K562 (cell line): ENCODE data around the gene PPP1R9A. TPM values are rescaled to one million over a fixed set of nuclear protein-coding genes. Genes with fewer than 3 reads are reported as not detected.

Source experiments
- ATAC-seq: fragments of 200-7000 bp; cut with Tn5 transposase; 3 replicates; pipeline ENCODE4 v1.9.1; 2020; ENCODE audit warnings: moderate library complexity
- BruUV-seq: library from RNA; stranded (reverse); fragments of 400-500 nt; replicated peaks from 2 replicates; lab custom pipeline; 2021; lab: Mats Ljungman, UMichigan
- CTCF ChIA-PET: fragments of 300-600 bp; formaldehyde crosslinking; extraction: SDS; loops from one replicate; lab custom pipeline; 2021; ENCODE audit warnings: low intra/inter-chr PET ratio; lab: Yijun Ruan, JAX
- POLR2A ChIA-PET: fragments of 300-600, 350-650 bp; sonication (Branson Sonifier 250); formaldehyde crosslinking; extraction: SDS; loops from one replicate; lab custom pipeline; 2021; ENCODE audit warnings: antibody characterized with exemption, inconsistent platforms; lab: Yijun Ruan, JAX
- DNase-seq, 4 experiments: peaks; one replicate each; pipeline versions ENCODE4 v3.0.0 to v3.0.0-alpha.2; 2011 to 2018; ENCODE audit warnings: low spot score in 3 of 4, mixed read lengths in 3 of 4; ENCODE audit errors: extremely low read depth in 1 of 4
- FAIRE-seq: peaks from 2 replicates; lab custom pipeline; 2011; peaks lifted over from hg19 to GRCh38; lab: Jason Lieb, UNC
- H2AFZ ChIP-seq: 2 replicates; pipeline ENCODE4 v1.6.0; 2011; ENCODE audit warnings: low read depth, low read length, control low read depth, inconsistent platforms
- H3K27ac ChIP-seq: fragments of 200-600 bp; 3 replicates; pipeline ENCODE4 v1.8.0; 2011; ENCODE audit warnings: low read depth, mild to moderate bottlenecking, control low read depth, inconsistent platforms, low read length, moderate library complexity, mixed read lengths; ENCODE audit errors: extremely low read depth
- H3K27me3 ChIP-seq, 2 experiments: fragments of 300-600 bp in 1 of 2; 2 replicates in 1 of 2; 3 replicates in 1 of 2; pipeline versions ENCODE4 v1.6.0 to v1.8.0; 2011; ENCODE audit warnings: inconsistent platforms in 2 of 2, low read length in 2 of 2, mild to moderate bottlenecking in 1 of 2, mixed read lengths in 1 of 2, moderate library complexity in 1 of 2; ENCODE audit not compliant: control insufficient read depth in 2 of 2, insufficient read depth in 2 of 2
- H3K36me3 ChIP-seq: fragments of 300-600 bp; 3 replicates; pipeline ENCODE4 v1.8.0; 2011; ENCODE audit warnings: mild to moderate bottlenecking, low read length, inconsistent platforms; ENCODE audit not compliant: control insufficient read depth, insufficient read depth
- H3K4me1 ChIP-seq, 2 experiments: fragments of 200-600 bp in 1 of 2; replicated peaks in 1 of 2; 2 replicates in 1 of 2; 3 replicates in 1 of 2; pipeline versions ENCODE4 v1.5.1 to v1.8.0; 2011; ENCODE audit warnings: inconsistent platforms in 2 of 2, low read length in 2 of 2, mild to moderate bottlenecking in 1 of 2, mixed read lengths in 1 of 2, moderate library complexity in 1 of 2; ENCODE audit not compliant: control insufficient read depth in 2 of 2, insufficient read depth in 2 of 2
- H3K4me2 ChIP-seq: 2 replicates; pipeline ENCODE4 v1.6.1; 2011; ENCODE audit warnings: low read length, control low read depth, inconsistent platforms, mixed read lengths; ENCODE audit not compliant: insufficient read depth
- H3K4me3 ChIP-seq: fragments of 200-600 bp; sonication (generic), shearing (Covaris generic); 2 replicates; pipeline ENCODE4 v1.5.1; 2016; ENCODE audit warnings: control low read depth, inconsistent platforms
- H3K79me2 ChIP-seq: fragments of 200-600 bp; 3 replicates; pipeline ENCODE4 v1.8.0; 2011; ENCODE audit warnings: low read length, inconsistent platforms; ENCODE audit not compliant: control insufficient read depth, insufficient read depth
- H3K9ac ChIP-seq, 2 experiments: 2 replicates each; pipeline versions ENCODE4 v1.6.0 to v1.6.1; 2011; ENCODE audit warnings: low read depth in 2 of 2, low read length in 2 of 2, control low read depth in 1 of 2, inconsistent platforms in 1 of 2, mild to moderate bottlenecking in 1 of 2, mixed read lengths in 1 of 2; ENCODE audit not compliant: insufficient read depth in 1 of 2
- H3K9me1 ChIP-seq: one replicate; pipeline ENCODE4 v1.6.0; 2011; ENCODE audit warnings: inconsistent platforms, mild to moderate bottlenecking, low read length, moderate library complexity; ENCODE audit not compliant: control insufficient read depth, insufficient read depth
- H3K9me3 ChIP-seq: replicated peaks from 2 replicates; pipeline ENCODE4 v1.5.1; 2011; ENCODE audit warnings: low read depth, low read length, inconsistent platforms; ENCODE audit not compliant: control insufficient read depth, insufficient read depth
- H4K20me1 ChIP-seq: replicated peaks from 2 replicates; pipeline ENCODE4 v1.6.1; 2011; ENCODE audit warnings: low read length, inconsistent platforms, mixed read lengths; ENCODE audit not compliant: control insufficient read depth, insufficient read depth
- ATF1 ChIP-seq, 2 experiments: fragments of 450-650 bp in 1 of 2; IDR thresholded peaks; 2 replicates each; pipeline ENCODE4 v1.6.1; 2016; ENCODE audit warnings: missing compliant biosample characterization in 1 of 2, missing genetic modification characterization in 1 of 2
- ATF4 ChIP-seq: fragments of 450-650 bp; formaldehyde crosslinking; IDR thresholded peaks from 2 replicates; pipeline ENCODE4 v1.4.0; 2022; ENCODE audit warnings: mild to moderate bottlenecking, moderate library complexity
- CREBBP ChIP-seq: IDR thresholded peaks from one replicate; pipeline ENCODE4 v1.6.1; 2012; ENCODE audit warnings: low read depth, mild to moderate bottlenecking, control low read depth, inconsistent platforms, low read length
- HDAC3 ChIP-seq: fragments of 450-650 bp; IDR thresholded peaks from 2 replicates; pipeline ENCODE4 v1.6.1; 2018; ENCODE audit warnings: borderline replicate concordance, mild to moderate bottlenecking, moderate library complexity; ENCODE audit not compliant: partially characterized antibody
- SRSF9 ChIP-seq: fragments of 200-400 bp; formaldehyde crosslinking; IDR thresholded peaks from 2 replicates; pipeline ENCODE4 v1.6.1; 2017; ENCODE audit warnings: low read depth, low read length, borderline replicate concordance
- TCF3 ChIP-seq: sonication (generic); formaldehyde crosslinking; IDR thresholded peaks from 2 replicates; pipeline ENCODE4 v1.4.0; 2020; ENCODE audit warnings: mild to moderate bottlenecking, missing genetic modification reagents
- ZBTB43 ChIP-seq: sonication (generic); formaldehyde crosslinking; IDR thresholded peaks from 2 replicates; pipeline ENCODE4 v1.8.0; 2023; ENCODE audit warnings: mild to moderate bottlenecking, missing genetic modification reagents
- ZBTB8A ChIP-seq: fragments of 450-650 bp; IDR thresholded peaks from 2 replicates; pipeline ENCODE4 v1.6.1; 2018; ENCODE audit warnings: mild to moderate bottlenecking, moderate library complexity; ENCODE audit not compliant: partially characterized antibody
- ZNF232 ChIP-seq: sonication (generic); formaldehyde crosslinking; IDR thresholded peaks from 2 replicates; pipeline ENCODE4 v1.8.0; 2022; ENCODE audit warnings: mild to moderate bottlenecking, missing genetic modification reagents
- ZNF3 ChIP-seq: fragments of 250-450 bp; sonication (Bioruptor Pico); IDR thresholded peaks from 2 replicates; pipeline ENCODE4 v1.5.0; 2021; ENCODE audit warnings: mild to moderate bottlenecking, moderate library complexity
- ZNF512 ChIP-seq: IDR thresholded peaks from 2 replicates; pipeline ENCODE4 v1.6.1; 2016; ENCODE audit warnings: missing genetic modification characterization, missing compliant biosample characterization
- ZNF75A ChIP-seq: fragments of 450-650 bp; formaldehyde crosslinking; IDR thresholded peaks from 2 replicates; pipeline ENCODE4 v1.4.0; 2020; ENCODE audit warnings: mild to moderate bottlenecking
- ZNF766 ChIP-seq: fragments of 200-800 bp; sonication (Bioruptor generic); conservative IDR thresholded peaks from 2 replicates; pipeline ENCODE4 v1.6.1; 2016; ENCODE audit warnings: missing genetic modification characterization, missing compliant biosample characterization
- WGBS: fragments of 100-300 bp; shearing (Covaris generic); methylation state at CpG from one replicate; pipeline ENCODE4 v1.1.6; 2016; ENCODE audit warnings: low coverage, mixed read lengths; ENCODE audit not compliant: insufficient coverage; ENCODE audit errors: missing lambda C conversion rate; 5-methylcytosine and 5-hydroxymethylcytosine counted together
- in situ Hi-C: fragments of 300-500 bp; cut with MboI; formaldehyde crosslinking; loops from 4 replicates; pipeline ENCODE4 v1.15.0; 2018; ENCODE audit warnings: inconsistent platforms, mixed read lengths
- intact Hi-C: fragments of 100-400 bp; cut with micrococcal nuclease; formaldehyde crosslinking; loops from 2 replicates; pipeline ENCODE4 v1.14.2; 2022
- polyA plus RNA-seq, 8 experiments: library from polyadenylated mRNA; depleted of rRNA in 4 of 8; stranded (reverse) in 5 of 8; unstranded in 3 of 8; fragments of >200 nt; fragmentation: Nextera tagmentation in 2 of 8; fragmentation: Illumina TruSeq in 1 of 8; extraction: Ambion mirVana in 2 of 8; extraction: Trizol in 1 of 8; gene quantifications; 2 replicates each; pipeline versions ENCODE4 v1.2.1 to v1.2.3, GENCODE V29; 2011 to 2014; ENCODE audit warnings: inconsistent platforms in 1 of 8, missing spikeins in 1 of 8
- total RNA-seq, 7 experiments: library from RNA; depleted of rRNA in 6 of 7; stranded (reverse); fragments of >200 nt in 6 of 7; fragmentation: Illumina TruSeq in 2 of 7; extraction: Trizol in 2 of 7; gene quantifications; 2 replicates each; pipeline versions ENCODE4 v1.2.1 to v1.2.3, GENCODE V29; 2011 to 2021; ENCODE audit warnings: low replicate concordance in 1 of 7
- TF ChIP-seq, protein P1 (sequence below): fragments of 250-450 bp; sonication (Bioruptor Pico); IDR thresholded peaks from 2 replicates; pipeline ENCODE4 v1.5.0; 2022; ENCODE audit warnings: mild to moderate bottlenecking

PPP1R9A gene
- total and polyA plus RNA-seq, 9 of the 15 experiments (the other 6 are each of a cell fraction or from before 2014, with no cell fraction given), result 0.24 TPM; not detected in 8

- TF ChIP-seq ZNF512 (tag), result no peak
- TF ChIP-seq ZBTB8A, result no peak
- no peak for TF ChIP-seq ZNF75A (CRISPR knock-in tag)
- TF ChIP-seq ATF4 (CRISPR knock-in tag), result no peak
- no peak for TF ChIP-seq SRSF9
- TF ChIP-seq CREBBP, result no peak
- TF ChIP-seq ZNF766 (CRISPR knock-in tag), result no peak
Measured at GRCh38 chr7:95261895-95262415, 354.6 kb downstream of the PPP1R9A start (continued).

- Histone ChIP-seq H3K9me1 (no peaks in the 10 kb centered on the region), H3K4me2 (no peak overlapping the region), H3K9ac (no peak overlapping the region), H3K79me2 (no peaks in the 10 kb centered on the region), H2AFZ (no peak overlapping the region), H3K27me3 (no peaks in the 10 kb centered on the region), H4K20me1 (no peaks in the 10 kb centered on the region), H3K9me3 (no peaks in the 10 kb centered on the region), H3K4me3 (no peak overlapping the region), H3K27ac (no peak overlapping the region), H3K4me1 (no peaks in the 10 kb centered on the region; a peak in 1 of 5 replicates), H3K36me3 (no peaks in the 10 kb centered on the region)
- FAIRE-seq (no peak), ATAC-seq (no peak), DNase-seq (no peak)
- CTCF ChIA-PET, result no interaction called here
- intact Hi-C loops, result loop anchor here (5.0 kb wide), 1 partner anchor 214 kb away; no protein-coding TSS in a partner anchor
- POLR2A ChIA-PET, result no interaction called here
- in situ Hi-C loops, result no loop called here
- WGBS, result 2% methylated on average over 2 of the region's 2 CpGs
- no TSS peak for BruUV-seq
- TF ChIP-seq HDAC3 (no peak), ATF1 (CRISPR knock-in tag; IDR thresholded peaks at IDR 0.05) (no peak), ATF1 (tag; IDR thresholded peaks at IDR 0.05) (no peak), TCF3 (CRISPR knock-in tag) (no peak), ZBTB43 (no peak), ZBTB8A (no peak), ZNF3 (CRISPR knock-in tag) (no peak), ZNF232 (no peak)
- TF ChIP-seq, protein P1, sequence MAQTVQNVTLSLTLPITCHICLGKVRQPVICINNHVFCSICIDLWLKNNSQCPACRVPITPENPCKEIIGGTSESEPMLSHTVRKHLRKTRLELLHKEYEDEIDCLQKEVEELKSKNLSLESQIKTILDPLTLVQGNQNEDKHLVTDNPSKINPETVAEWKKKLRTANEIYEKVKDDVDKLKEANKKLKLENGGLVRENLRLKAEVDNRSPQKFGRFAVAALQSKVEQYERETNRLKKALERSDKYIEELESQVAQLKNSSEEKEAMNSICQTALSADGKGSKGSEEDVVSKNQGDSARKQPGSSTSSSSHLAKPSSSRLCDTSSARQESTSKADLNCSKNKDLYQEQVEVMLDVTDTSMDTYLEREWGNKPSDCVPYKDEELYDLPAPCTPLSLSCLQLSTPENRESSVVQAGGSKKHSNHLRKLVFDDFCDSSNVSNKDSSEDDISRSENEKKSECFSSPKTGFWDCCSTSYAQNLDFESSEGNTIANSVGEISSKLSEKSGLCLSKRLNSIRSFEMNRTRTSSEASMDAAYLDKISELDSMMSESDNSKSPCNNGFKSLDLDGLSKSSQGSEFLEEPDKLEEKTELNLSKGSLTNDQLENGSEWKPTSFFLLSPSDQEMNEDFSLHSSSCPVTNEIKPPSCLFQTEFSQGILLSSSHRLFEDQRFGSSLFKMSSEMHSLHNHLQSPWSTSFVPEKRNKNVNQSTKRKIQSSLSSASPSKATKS (CRISPR knock-in tag), result no peak
Measured at GRCh38 chr7:95262875-95263274, 355.5 kb downstream of the PPP1R9A start.
